SW 1271 (cell line): ENCODE data around the gene NFKBIA.
A peak's percentile ranks its signal among the peaks of the same experiment; 100 is the strongest.
"Not testable (repeated sequence)": the region's sequence is repeated elsewhere in the genome, so short reads cannot be mapped to it uniquely, and the experiment has no call there.

Experiments used
- DNase-seq, 2 experiments: peaks; one replicate each; lab custom pipeline; 2025; lab: John Stamatoyannopoulos, UW

Gene NFKBIA

GRCh38 chr14:35404449-35405303 lies at the start of gene NFKBIA:
TSS of gene NFKBIA (minus strand) at chr14:35404749. CDS start at chr14:35404644, 105 bp downstream.
- DNase-seq = peak; percentile 47 to 73

GRCh38 chr14:35446450-35446849 lies 41.9 kb upstream of the NFKBIA start:
- DNase-seq = no peak

GRCh38 chr14:35444104-35444503 lies 39.6 kb upstream of the NFKBIA start:
- DNase-seq = no peak

- no peak for DNase-seq
Observed at GRCh38 chr14:35441160-35441559, 36.6 kb upstream of the NFKBIA start.

- DNase-seq = peak in 1 of 2 experiments; percentile 22
Observed at GRCh38 chr14:35438910-35439713, 34.6 kb upstream of the NFKBIA start.

GRCh38 chr14:35438492-35438891 lies 33.9 kb upstream of the NFKBIA start:
- not testable (repeated sequence) for DNase-seq

GRCh38 chr14:35435177-35435576 lies 30.6 kb upstream of the NFKBIA start:
- DNase-seq = peak in 1 of 2 experiments; percentile 27

- no peak for DNase-seq
Observed at GRCh38 chr14:35433826-35434225, 29.3 kb upstream of the NFKBIA start.

- DNase-seq = no peak
Observed at GRCh38 chr14:35430459-35431199, 26.1 kb upstream of the NFKBIA start.

- no peak for DNase-seq
Observed at GRCh38 chr14:35429951-35430350, 25.4 kb upstream of the NFKBIA start.

GRCh38 chr14:35425850-35426249 lies 21.3 kb upstream of the NFKBIA start:
- no peak for DNase-seq

GRCh38 chr14:35423621-35424020 lies 19.1 kb upstream of the NFKBIA start:
- no peak for DNase-seq

GRCh38 chr14:35420036-35420811 lies 15.7 kb upstream of the NFKBIA start:
- DNase-seq = no peak

GRCh38 chr14:35419429-35419841 lies 14.9 kb upstream of the NFKBIA start:
- DNase-seq = no peak

GRCh38 chr14:35418093-35418492 lies 13.5 kb upstream of the NFKBIA start:
- no peak for DNase-seq

GRCh38 chr14:35416108-35416750 lies 11.7 kb upstream of the NFKBIA start:
- DNase-seq = no peak

- DNase-seq = no peak
Observed at GRCh38 chr14:35414365-35414764, 9.8 kb upstream of the NFKBIA start.

- no peak for DNase-seq
Observed at GRCh38 chr14:35412272-35413056, 7.9 kb upstream of the NFKBIA start.

GRCh38 chr14:35410858-35411257 lies 6.3 kb upstream of the NFKBIA start:
- no peak for DNase-seq

- DNase-seq = no peak
Observed at GRCh38 chr14:35409595-35409994, 5.0 kb upstream of the NFKBIA start.
